ENCODE data around the gene RGS17.

The RGS17 gene

GRCh38 chr6:153063936-153064335, 67.1 kb downstream of the RGS17 start (continued):
- no peak for TF ChIP-seq ZNF488 (tag by site-specific recombination; IDR thresholded peaks at IDR 0.05)
- no peak for TF ChIP-seq ZNF548 (tag by site-specific recombination; IDR thresholded peaks at IDR 0.05)

DNA sequence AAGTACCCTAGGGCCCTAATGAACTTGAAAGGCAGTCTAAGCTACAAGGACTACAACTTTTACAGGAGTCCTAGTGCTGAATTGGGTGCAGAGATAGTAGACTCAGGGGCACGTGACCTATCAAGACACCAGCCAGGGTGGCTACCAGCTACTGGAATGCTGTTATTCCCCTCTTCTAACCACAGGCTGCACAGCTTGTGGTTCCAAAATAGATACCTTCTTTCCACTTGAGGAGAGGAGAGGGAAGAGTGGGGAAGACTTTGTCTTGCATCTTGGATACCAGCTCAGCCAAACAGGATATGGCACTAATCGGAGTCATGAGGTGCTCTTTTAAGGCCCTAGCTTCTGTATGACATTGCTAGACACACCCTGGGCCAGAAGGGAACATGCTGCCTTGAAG, 68.6 kb downstream of the RGS17 start:
- H3K4me1 ChIP-seq (ENCODE audit: control insufficient read depth, insufficient read depth, low read length) = no peaks in the 10 kb centered on the region
- no peak overlapping the region for H3K4me3 ChIP-seq (ENCODE audit: low read depth, low read length)
- H3K27ac ChIP-seq (ENCODE audit: extremely low read depth, low read depth, low read length) = no peak overlapping the region
- ChIA-PET POLR2A (no interaction called here), CTCF (interaction anchor here (1.4 kb wide), 1 partner anchor 35 kb away, joined by 3 read pairs; no protein-coding TSS in a partner anchor)
- H3K36me3 ChIP-seq (ENCODE audit: control insufficient read depth in 2 of 2, insufficient read depth in 1 of 2, low read length in 2 of 2) = no peaks in the 10 kb centered on the region
- H3K9me3 ChIP-seq (ENCODE audit: control insufficient read depth, insufficient read depth, low read depth, low read length) = no peaks in the 10 kb centered on the region
- TF ChIP-seq ZNF792 (tag by site-specific recombination; IDR thresholded peaks at IDR 0.05) (no peak), ZNF664 (tag by site-specific recombination; IDR thresholded peaks at IDR 0.05) (no peak), BCL6B (tag by site-specific recombination; IDR thresholded peaks at IDR 0.05) (no peak), KLF1 (tag by site-specific recombination; IDR thresholded peaks at IDR 0.05) (no peak), ZNF211 (tag by site-specific recombination; IDR thresholded peaks at IDR 0.05; ENCODE audit: low read depth) (no peak), ZNF138 (tag by site-specific recombination; IDR thresholded peaks at IDR 0.05; ENCODE audit: borderline replicate concordance) (no peak), ZEB2 (tag by site-specific recombination; IDR thresholded peaks at IDR 0.05) (no peak), ZNF157 (tag by site-specific recombination; IDR thresholded peaks at IDR 0.05) (no peak)
- TF ChIP-seq, protein P1, sequence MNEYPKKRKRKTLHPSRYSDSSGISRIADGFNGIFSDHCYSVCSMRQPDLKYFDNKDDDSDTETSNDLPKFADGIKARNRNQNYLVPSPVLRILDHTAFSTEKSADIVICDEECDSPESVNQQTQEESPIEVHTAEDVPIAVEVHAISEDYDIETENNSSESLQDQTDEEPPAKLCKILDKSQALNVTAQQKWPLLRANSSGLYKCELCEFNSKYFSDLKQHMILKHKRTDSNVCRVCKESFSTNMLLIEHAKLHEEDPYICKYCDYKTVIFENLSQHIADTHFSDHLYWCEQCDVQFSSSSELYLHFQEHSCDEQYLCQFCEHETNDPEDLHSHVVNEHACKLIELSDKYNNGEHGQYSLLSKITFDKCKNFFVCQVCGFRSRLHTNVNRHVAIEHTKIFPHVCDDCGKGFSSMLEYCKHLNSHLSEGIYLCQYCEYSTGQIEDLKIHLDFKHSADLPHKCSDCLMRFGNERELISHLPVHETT (tag by site-specific recombination; IDR thresholded peaks at IDR 0.05) = no peak
- TF ChIP-seq, protein P2, sequence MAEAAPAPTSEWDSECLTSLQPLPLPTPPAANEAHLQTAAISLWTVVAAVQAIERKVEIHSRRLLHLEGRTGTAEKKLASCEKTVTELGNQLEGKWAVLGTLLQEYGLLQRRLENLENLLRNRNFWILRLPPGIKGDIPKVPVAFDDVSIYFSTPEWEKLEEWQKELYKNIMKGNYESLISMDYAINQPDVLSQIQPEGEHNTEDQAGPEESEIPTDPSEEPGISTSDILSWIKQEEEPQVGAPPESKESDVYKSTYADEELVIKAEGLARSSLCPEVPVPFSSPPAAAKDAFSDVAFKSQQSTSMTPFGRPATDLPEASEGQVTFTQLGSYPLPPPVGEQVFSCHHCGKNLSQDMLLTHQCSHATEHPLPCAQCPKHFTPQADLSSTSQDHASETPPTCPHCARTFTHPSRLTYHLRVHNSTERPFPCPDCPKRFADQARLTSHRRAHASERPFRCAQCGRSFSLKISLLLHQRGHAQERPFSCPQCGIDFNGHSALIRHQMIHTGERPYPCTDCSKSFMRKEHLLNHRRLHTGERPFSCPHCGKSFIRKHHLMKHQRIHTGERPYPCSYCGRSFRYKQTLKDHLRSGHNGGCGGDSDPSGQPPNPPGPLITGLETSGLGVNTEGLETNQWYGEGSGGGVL (tag by site-specific recombination; IDR thresholded peaks at IDR 0.05) = no peak

DNA sequence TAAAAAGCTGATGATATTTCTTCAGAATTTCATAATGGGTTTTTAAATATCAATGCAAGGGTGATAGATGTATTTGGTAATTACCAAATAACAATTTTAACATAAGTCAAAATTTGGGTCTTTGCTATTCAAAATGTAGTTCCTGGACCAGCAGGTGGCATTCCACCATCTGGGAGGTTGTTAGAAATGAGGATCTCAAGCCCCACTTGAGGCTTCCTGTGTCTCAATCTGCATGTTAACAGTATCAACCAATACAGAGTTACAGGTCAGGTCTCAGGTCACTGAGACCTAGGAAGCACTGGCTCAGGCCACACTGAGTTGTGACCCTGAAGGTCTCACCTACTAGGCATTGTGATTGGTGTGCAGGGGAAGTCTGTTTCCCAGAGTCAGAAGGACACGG, 71.3 kb downstream of the RGS17 start:
- Histone ChIP-seq H3K4me3 (ENCODE audit: low read depth, low read length) (no peak overlapping the region), H3K36me3 (ENCODE audit: control insufficient read depth in 2 of 2, insufficient read depth in 1 of 2, low read length in 2 of 2) (no peaks in the 10 kb centered on the region), H3K4me1 (ENCODE audit: control insufficient read depth, insufficient read depth, low read length) (no peaks in the 10 kb centered on the region), H3K27ac (ENCODE audit: extremely low read depth, low read depth, low read length) (no peak overlapping the region), H3K9me3 (ENCODE audit: control insufficient read depth, insufficient read depth, low read depth, low read length) (no peaks in the 10 kb centered on the region)
- ChIA-PET CTCF (interaction anchor here (1.1 kb wide), 1 partner anchor 35 kb away, joined by 3 read pairs; no protein-coding TSS in a partner anchor), POLR2A (no interaction called here)
- no peak for TF ChIP-seq ZNF549 (tag by site-specific recombination; IDR thresholded peaks at IDR 0.05)
- TF ChIP-seq TRIM28 (IDR thresholded peaks at IDR 0.05; ENCODE audit: borderline replicate concordance, low read length) = no peak
- no peak for TF ChIP-seq YY1 (tag by site-specific recombination; IDR thresholded peaks at IDR 0.05)
- no peak for TF ChIP-seq ZNF366 (tag by site-specific recombination; conservative IDR thresholded peaks at IDR 0.05)
- TF ChIP-seq ZNF221 (tag by site-specific recombination; IDR thresholded peaks at IDR 0.05; ENCODE audit: borderline replicate concordance) = no peak
